Ovary (tissue), 3 donors: ENCODE data around the gene PROB1.

Experiments
- CTCF ChIP-seq, 3 donors: fragments of 450-650 bp in 2 of 3; fragments of 200-600 bp in 1 of 3; IDR thresholded peaks; one replicate each; pipeline versions ENCODE4 v1.5.1 to v1.8.0; 2016 to 2022; ENCODE audit warnings: antibody characterized with exemption in 3 of 3, mild to moderate bottlenecking in 1 of 3
- EP300 ChIP-seq: sonication (generic); formaldehyde crosslinking; IDR thresholded peaks from one replicate; pipeline ENCODE4 v1.6.1; 2017; ENCODE audit warnings: antibody characterized with exemption
- POLR2A ChIP-seq: fragments of 450-650 bp; IDR thresholded peaks from one replicate; pipeline ENCODE4 v1.6.1; 2017; ENCODE audit warnings: antibody characterized with exemption, mild to moderate bottlenecking, moderate library complexity
- donor health status: DM: no; HTN: no; CAD: no.

GRCh38 chr5:139369181-139369580 is 25.7 kb downstream of the PROB1 start:
- TF ChIP-seq CTCF (IDR thresholded peaks at IDR 0.05) (no peak), POLR2A (no peak), EP300 (no peak)
